ENCODE results near the gene B3GNT2.

- no peak for TF ChIP-seq POLR2A (IDR thresholded peaks at IDR 0.05)
- TF ChIP-seq CTCF (IDR thresholded peaks at IDR 0.05): no peak
Measured at GRCh38 chr2:62205554-62205953, 9.6 kb downstream of the B3GNT2 start.
